Suprapubic skin (tissue), 4 donors: Measurements from ENCODE around the gene GRIK3. TPM values are rescaled to one million over a fixed set of nuclear protein-coding genes. Genes with fewer than 3 reads are reported as not detected.

Experiments
- DNase-seq, 2 donors: peaks; one replicate each; pipeline ENCODE4 v3.0.0-alpha.2; 2019; ENCODE audit warnings: low spot score in 2 of 2
- H3K27ac ChIP-seq: fragments of 200-600 bp; sonication (generic); one replicate; pipeline ENCODE4 v1.5.1; 2019
- H3K27me3 ChIP-seq: fragments of 200-600 bp; sonication (generic); one replicate; pipeline ENCODE4 v1.5.1; 2019
- H3K36me3 ChIP-seq: fragments of 200-600 bp; sonication (generic); one replicate; pipeline ENCODE4 v1.5.1; 2019
- H3K4me1 ChIP-seq: fragments of 200-600 bp; sonication (generic); one replicate; pipeline ENCODE4 v1.5.1; 2019
- H3K4me3 ChIP-seq: fragments of 200-600 bp; sonication (generic); one replicate; pipeline ENCODE4 v1.5.1; 2019; ENCODE audit warnings: mild to moderate bottlenecking
- H3K9me3 ChIP-seq: fragments of 200-600 bp; sonication (generic); one replicate; pipeline ENCODE4 v1.5.1; 2019
- EP300 ChIP-seq: sonication (generic); formaldehyde crosslinking; IDR thresholded peaks from one replicate; pipeline ENCODE4 v1.6.1; 2017; ENCODE audit warnings: antibody characterized with exemption
- POLR2A ChIP-seq, 2 donors: fragments of 450-650 bp; IDR thresholded peaks; one replicate each; pipeline ENCODE4 v1.6.1; 2017; ENCODE audit warnings: antibody characterized with exemption in 2 of 2, mild to moderate bottlenecking in 2 of 2, moderate library complexity in 2 of 2
- POLR2AphosphoS5 ChIP-seq, 3 donors: sonication (generic); formaldehyde crosslinking; IDR thresholded peaks; one replicate each; pipeline ENCODE4 v1.6.1; 2017; ENCODE audit warnings: antibody characterized with exemption in 3 of 3
- WGBS: methylation state at CpG from one replicate; pipeline ENCODE4 v1.1.5; 2018; 5-methylcytosine and 5-hydroxymethylcytosine counted together
- total RNA-seq, 4 donors: library from RNA; depleted of rRNA; stranded (reverse); fragments of >200 nt; gene quantifications; one replicate each; pipeline ENCODE4 v1.1.0, GENCODE V29; 2016
- TF ChIP-seq, protein P1 (sequence below), 2 donors: fragments of 200-600 bp in 1 of 2; fragments of 450-650 bp in 1 of 2; sonication (generic) in 1 of 2; IDR thresholded peaks; one replicate each; pipeline ENCODE4 v1.5.1; 2016 to 2019; ENCODE audit warnings: antibody characterized with exemption in 2 of 2, mild to moderate bottlenecking in 1 of 2, moderate library complexity in 1 of 2

The GRIK3 gene
- total RNA-seq, 4 donors from 2014 or later, result 0.18 to 0.64 (median 0.37) TPM

DNA sequence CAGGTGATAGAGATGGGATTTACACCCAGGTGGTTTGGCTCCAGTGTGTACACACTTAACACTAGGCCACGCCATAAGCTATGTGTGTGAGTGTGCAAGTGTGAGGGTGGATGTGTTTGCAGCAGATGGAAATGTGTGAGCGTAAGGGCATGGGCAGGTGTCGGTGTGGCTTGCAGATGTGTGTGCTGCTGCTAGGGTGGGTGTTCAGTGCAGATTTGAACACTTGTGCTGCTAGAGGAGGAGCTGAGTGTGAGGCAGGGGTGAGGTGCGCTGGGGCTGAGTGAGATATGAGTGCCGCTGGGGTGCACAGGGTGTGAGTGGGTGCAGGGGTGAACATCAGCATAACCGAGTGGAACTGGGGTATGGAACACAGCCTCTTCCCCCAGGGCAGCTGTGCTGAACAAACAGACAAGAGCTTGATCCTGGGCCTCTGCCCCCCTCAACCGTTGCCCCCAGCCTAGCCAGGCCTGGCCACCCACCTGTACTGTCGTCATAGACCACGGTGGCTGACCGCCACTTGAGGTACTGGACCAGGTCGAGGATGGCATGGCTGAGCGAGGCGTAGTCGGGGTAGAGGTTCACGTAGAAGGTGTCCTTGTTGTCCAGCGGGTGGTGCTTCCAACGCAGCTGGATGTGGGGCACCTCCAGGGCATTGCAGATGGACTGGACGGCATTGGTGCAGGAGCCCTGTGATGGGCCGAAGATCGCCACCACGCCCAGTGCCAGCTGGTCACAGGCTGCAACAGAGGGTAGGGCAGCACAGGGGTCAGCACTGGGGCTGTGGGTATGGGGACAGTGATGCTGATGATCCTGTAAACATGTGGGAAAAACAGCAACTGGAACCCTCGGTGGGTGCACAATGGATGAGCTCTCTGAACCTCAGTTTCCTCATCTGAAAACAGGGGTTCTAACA lies 153.9 kb downstream of the GRIK3 start:
- no peaks in the 10 kb centered on the region for H3K36me3 ChIP-seq
- peaks cover 28% of the 10 kb centered on the region for H3K27me3 ChIP-seq
- H3K9me3 ChIP-seq, result no peaks in the 10 kb centered on the region
- peak in 1 of 2 donors; percentile 54 for DNase-seq
- H3K4me1 ChIP-seq, result no peaks in the 10 kb centered on the region
- no peak overlapping the region for H3K4me3 ChIP-seq
- WGBS, result 88% methylated on average over 22 of the region's 22 CpGs
- TF ChIP-seq POLR2A (IDR thresholded peaks at IDR 0.05), result no peak
- TF ChIP-seq, protein P1, sequence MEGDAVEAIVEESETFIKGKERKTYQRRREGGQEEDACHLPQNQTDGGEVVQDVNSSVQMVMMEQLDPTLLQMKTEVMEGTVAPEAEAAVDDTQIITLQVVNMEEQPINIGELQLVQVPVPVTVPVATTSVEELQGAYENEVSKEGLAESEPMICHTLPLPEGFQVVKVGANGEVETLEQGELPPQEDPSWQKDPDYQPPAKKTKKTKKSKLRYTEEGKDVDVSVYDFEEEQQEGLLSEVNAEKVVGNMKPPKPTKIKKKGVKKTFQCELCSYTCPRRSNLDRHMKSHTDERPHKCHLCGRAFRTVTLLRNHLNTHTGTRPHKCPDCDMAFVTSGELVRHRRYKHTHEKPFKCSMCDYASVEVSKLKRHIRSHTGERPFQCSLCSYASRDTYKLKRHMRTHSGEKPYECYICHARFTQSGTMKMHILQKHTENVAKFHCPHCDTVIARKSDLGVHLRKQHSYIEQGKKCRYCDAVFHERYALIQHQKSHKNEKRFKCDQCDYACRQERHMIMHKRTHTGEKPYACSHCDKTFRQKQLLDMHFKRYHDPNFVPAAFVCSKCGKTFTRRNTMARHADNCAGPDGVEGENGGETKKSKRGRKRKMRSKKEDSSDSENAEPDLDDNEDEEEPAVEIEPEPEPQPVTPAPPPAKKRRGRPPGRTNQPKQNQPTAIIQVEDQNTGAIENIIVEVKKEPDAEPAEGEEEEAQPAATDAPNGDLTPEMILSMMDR (IDR thresholded peaks at IDR 0.05), result no peak
- no peak for TF ChIP-seq EP300
- no peak overlapping the region for H3K27ac ChIP-seq

GRCh38 chr1:36879613-36880012 lies 154.7 kb downstream of the GRIK3 start:
- Histone ChIP-seq H3K27me3 (peaks cover 28% of the 10 kb centered on the region), H3K4me1 (no peaks in the 10 kb centered on the region), H3K27ac (no peak overlapping the region), H3K9me3 (no peaks in the 10 kb centered on the region), H3K4me3 (no peak overlapping the region), H3K36me3 (no peaks in the 10 kb centered on the region)
- 89% methylated on average over 3 of the region's 6 CpGs for WGBS
- DNase-seq, result peak in 1 of 2 donors; percentile 39
- TF ChIP-seq POLR2AphosphoS5 (IDR thresholded peaks at IDR 0.05), result no peak
- TF ChIP-seq POLR2A (IDR thresholded peaks at IDR 0.05), result no peak
- TF ChIP-seq, protein P1 (IDR thresholded peaks at IDR 0.05), result no peak
- no peak for TF ChIP-seq EP300

DNA sequence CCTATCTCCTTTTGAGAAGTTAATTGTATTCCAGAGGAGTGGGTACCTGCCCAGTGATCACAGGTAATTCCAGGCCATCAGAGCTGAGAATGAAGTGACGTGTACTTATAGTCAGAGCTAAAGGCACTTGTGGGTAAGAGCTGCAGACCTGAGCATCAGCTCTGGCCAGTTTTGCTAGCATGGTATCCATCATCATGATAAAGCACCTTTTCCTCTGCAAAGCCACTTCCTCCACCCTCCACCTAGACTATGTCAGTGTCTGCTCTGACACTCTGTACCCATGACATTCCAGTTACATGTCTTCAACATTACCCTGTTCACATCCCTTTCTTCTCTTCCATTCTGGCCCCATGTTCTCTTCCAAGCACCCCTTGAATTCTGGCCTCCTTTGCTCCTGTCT lies 157.3 kb downstream of the GRIK3 start:
- no peak for DNase-seq
- Histone ChIP-seq H3K36me3 (no peaks in the 10 kb centered on the region), H3K27me3 (peaks cover 31% of the 10 kb centered on the region)

DNA sequence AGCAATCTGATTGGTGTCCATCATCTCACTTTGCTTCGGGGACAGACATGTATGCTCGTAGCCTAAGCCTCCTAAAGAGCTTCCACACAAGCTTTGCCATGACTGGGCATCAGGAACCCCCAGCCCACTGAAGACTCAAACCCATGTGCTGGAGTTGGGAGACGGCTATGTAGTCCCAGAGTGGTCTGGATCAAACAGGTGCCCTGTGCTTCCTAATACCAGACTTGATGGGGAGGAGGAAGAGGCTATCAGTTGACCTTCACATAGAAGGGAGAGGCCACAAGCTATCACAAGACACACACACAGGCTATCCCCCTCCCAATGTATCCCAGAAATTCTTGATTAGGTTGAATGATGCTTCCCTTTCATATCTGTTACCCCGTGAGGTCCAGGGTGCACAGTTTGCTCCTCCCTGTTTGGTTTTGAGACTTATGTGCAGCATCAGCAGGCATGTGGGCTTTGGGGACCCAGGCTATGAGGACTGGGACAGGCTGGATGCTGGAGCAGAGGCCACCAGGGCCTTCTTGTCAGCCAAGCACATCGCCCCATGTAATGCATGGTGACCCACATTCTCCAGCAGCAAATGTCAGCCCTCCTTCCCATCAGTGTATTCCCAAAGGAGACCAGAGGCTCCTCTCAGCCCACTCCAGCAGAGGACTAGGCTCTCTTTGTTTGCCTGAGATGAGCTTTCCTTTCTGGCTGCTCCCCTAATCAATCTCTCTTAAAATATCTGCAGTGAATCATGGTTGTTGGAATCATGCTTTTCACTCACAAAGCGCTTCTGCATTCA lies 159.8 kb downstream of the GRIK3 start:
- Histone ChIP-seq H3K9me3 (no peaks in the 10 kb centered on the region), H3K36me3 (no peaks in the 10 kb centered on the region), H3K4me1 (no peaks in the 10 kb centered on the region), H3K27ac (no peak overlapping the region), H3K4me3 (no peak overlapping the region), H3K27me3 (peaks cover 34% of the 10 kb centered on the region)
- 78% methylated on average over 6 of the region's 6 CpGs for WGBS
- peak; percentile 26 to 35 for DNase-seq
- TF ChIP-seq EP300 (no peak), POLR2AphosphoS5 (IDR thresholded peaks at IDR 0.05) (no peak), POLR2A (IDR thresholded peaks at IDR 0.05) (no peak)
- TF ChIP-seq, protein P1 (IDR thresholded peaks at IDR 0.05), result no peak

More for the DNA sequence above, 157.3 kb downstream of the GRIK3 start:
- 68% methylated on average over 1 of the region's 1 CpG for WGBS
- no peak for TF ChIP-seq EP300
- no peak for TF ChIP-seq POLR2A (IDR thresholded peaks at IDR 0.05)
- TF ChIP-seq POLR2AphosphoS5 (IDR thresholded peaks at IDR 0.05), result no peak
- TF ChIP-seq, protein P1 (IDR thresholded peaks at IDR 0.05), result no peak
- Histone ChIP-seq H3K9me3 (no peaks in the 10 kb centered on the region), H3K4me3 (no peak overlapping the region), H3K4me1 (no peaks in the 10 kb centered on the region), H3K27ac (no peak overlapping the region)

DNA sequence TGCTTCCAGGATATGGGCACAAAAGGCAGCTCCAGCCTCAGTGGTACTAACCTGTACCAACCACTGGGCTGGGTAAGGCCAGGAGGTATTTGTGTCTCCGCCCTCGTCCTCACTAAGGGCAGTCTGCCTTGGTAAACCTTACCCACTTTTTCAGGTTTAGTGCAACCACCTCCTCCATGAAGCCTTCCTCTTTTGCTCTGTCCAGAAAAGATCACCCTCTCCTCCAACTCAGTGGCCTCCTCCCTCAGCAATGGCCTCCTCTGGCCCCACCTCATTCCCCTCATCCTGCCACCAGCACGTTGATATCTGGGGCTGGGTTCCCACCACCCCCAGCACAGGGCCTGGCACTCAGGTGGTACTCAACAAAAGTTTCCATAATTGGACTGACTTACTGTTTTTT lies 161.5 kb downstream of the GRIK3 start:
- Histone ChIP-seq H3K27ac (no peak overlapping the region), H3K36me3 (no peaks in the 10 kb centered on the region), H3K9me3 (no peaks in the 10 kb centered on the region), H3K4me3 (no peak overlapping the region), H3K4me1 (no peaks in the 10 kb centered on the region), H3K27me3 (peaks cover 32% of the 10 kb centered on the region)
- 65% methylated on average over 3 of the region's 3 CpGs for WGBS
- peak; percentile 18 to 72 for DNase-seq
- TF ChIP-seq EP300 (no peak), POLR2AphosphoS5 (IDR thresholded peaks at IDR 0.05) (no peak), POLR2A (IDR thresholded peaks at IDR 0.05) (no peak)
- TF ChIP-seq, protein P1 (IDR thresholded peaks at IDR 0.05), result no peak
